UCSD-AML1 (cell line): ENCODE measurements around the gene SORCS2.
A peak's percentile ranks its signal among the peaks of the same experiment; 100 is the strongest.

Experiments
- DNase-seq: peaks from one replicate; lab custom pipeline; 2025; ENCODE audit not compliant: unreplicated experiment; lab: John Stamatoyannopoulos, UW

SORCS2 gene

GRCh38 chr4:7777871-7778509 is 585.7 kb downstream of the SORCS2 start:
- DNase-seq, result no peak

DNA sequence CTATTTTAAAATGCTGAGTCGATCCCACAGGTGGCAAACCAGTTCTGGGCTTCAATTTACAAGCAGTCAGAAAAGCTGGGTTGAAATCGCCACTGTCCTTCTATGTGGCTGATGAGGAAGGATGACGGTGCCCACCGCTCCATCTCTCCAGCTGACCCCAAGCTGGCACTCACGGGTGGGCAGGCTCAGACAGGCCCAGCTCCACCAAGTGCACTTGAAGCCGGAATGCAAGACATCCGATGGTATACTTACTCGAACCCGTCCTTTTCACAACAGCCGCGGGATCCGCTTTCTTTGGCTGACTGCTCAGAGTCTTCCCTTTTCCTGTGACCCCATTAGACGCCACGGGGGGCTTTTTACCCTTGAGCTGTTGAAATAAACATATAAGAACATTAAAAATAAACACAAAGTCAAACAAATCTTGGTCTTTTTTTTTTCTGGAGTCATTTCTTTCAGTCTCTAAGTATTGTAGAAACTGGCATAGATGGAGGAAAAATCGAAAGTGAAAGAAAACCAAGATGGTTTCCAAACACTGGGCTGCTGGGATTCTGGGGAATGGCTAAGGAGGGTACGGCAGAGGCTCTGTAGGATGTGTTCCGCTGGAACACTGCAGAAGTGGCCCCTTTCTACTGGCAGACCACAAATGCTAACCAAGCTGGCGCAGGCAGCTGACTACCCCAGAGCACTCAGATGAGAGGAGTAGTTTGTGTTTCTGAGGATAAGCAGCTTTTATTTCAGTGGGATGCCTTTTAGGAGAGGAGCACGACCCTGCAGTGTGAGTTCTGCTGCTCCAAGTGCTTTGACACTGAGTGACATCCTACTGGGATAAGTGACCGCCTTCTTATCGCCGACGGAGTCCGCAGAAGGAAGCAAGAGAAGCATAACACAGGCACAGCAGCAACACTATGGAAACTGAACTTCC is 586.4 kb downstream of the SORCS2 start:
- no peak for DNase-seq

DNA sequence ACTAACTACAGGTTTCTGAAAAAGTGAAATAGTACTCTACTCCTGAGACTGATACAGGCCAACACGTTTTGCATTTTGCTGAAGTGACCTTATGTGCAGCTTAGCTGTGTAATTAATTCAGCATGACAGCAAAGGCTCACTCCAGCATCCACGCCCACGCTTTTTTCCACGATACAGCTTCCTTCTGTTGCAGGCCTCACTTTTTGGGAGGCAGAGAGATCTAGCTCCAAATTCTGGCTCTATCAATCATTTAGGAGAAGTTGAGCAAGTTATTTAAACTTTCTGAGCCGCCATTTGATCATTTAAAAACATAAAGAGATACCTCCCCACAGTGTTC is 587.1 kb downstream of the SORCS2 start:
- no peak for DNase-seq

GRCh38 chr4:7780751-7781348 is 588.5 kb downstream of the SORCS2 start:
- DNase-seq, result no peak

GRCh38 chr4:7781366-7781765 is 589.0 kb downstream of the SORCS2 start:
- DNase-seq, result peak; percentile 84

DNA sequence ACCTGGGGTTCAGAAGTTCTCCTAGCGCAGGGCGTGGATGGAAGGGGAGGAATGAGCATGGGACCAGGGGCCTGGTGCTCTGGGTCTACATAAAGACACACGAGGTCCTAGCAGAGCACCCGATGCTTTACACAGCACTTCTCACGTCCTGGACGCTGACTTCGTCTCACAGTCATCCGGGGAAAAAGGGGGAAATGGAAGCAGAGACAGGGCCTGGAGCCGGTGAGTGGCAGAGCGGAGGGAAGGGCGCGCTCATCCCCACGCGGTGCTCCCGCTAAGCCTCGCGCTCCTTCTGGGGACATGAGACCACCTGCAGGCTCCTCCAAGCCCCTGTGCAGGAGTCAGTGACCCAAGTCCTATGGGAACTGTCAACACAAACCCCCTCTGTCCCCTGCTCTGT is 589.7 kb downstream of the SORCS2 start:
- DNase-seq, result no peak

- DNase-seq, result no peak
Observed at GRCh38 chr4:7782783-7783182, 590.4 kb downstream of the SORCS2 start.

DNA sequence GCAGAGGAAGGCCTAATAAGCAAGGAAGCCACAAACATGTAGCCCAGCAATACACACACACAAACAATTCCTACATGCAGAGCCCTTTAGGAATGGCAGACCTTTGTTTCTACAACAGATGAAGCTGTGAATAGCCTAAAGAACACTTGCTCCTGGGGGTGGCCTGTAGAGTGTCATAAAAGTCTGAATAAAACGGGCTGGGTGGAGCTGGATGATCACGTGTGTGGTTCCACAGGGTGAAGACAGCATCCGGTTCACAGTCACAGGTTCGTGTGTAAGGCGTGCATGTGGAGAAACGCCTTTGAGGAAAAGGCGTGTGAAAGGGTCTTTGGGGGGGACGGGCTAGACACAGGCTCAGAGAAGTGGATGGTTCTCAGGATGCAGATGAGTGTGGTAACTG is 591.2 kb downstream of the SORCS2 start:
- DNase-seq, result no peak

- DNase-seq, result no peak
Observed at GRCh38 chr4:7784131-7784870, 592.0 kb downstream of the SORCS2 start.

DNA sequence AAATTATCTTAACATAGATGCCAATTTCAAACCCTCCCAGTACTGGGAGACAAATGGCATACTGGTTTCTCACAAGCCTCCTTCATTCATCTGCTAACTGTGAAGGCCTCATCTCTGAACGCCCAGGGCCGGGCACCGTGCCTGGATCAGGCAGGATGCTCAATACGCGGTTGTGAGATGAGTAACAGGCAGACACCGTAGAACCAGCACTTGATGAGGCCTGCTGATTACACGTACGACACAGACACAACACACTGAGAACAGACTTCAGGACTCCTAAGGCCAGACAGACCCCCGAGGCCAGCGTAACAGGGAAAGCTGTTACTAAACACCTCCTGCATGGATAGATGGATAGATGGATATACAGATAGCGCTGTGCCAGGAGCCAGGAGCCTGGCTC is 592.7 kb downstream of the SORCS2 start:
- no peak for DNase-seq

- DNase-seq, result no peak
Observed at GRCh38 chr4:7786040-7786439, 593.7 kb downstream of the SORCS2 start.

GRCh38 chr4:7786517-7786916 is 594.2 kb downstream of the SORCS2 start:
- no peak for DNase-seq

DNA sequence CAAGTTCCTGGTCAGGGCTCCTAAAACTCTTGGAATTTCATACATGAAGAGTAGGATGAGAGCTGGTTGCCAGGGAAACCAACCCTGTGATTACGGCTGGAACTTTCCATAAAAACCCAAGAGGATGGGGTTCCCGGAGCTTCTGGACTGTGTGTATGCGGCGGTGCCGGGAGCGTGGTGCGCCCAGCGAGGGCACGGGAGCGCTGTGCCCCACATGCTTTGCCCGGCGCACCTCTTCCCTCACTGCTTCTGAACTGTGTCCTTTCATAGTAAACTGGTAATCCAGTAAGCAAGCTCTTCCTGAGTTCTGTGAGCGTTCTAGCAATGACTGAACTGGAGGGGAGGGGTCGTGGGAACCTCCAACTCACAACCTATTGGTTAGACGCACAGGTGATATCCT is 594.7 kb downstream of the SORCS2 start:
- no peak for DNase-seq

- DNase-seq, result no peak
Observed at GRCh38 chr4:7787681-7788141, 595.4 kb downstream of the SORCS2 start.

DNA sequence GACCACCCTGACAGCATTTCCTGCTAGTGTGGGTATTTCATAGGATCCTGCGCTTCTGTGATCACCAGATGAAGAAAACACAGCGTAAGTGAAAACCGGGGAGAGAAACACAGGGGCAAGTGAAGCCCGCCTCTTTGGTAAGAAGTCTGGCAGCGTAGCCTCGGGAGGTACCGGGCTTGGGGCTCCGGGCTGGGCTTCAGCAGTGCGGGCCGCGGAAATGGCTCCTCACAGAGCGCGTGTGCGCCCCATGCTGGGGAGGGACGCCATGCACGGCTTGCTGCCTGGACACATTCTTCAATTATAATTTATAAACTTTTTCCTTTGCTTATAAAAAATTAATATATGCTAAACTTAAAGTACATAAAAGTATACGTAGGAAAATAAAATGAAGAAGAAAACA is 595.9 kb downstream of the SORCS2 start:
- no peak for DNase-seq

GRCh38 chr4:7788694-7789425 is 596.5 kb downstream of the SORCS2 start:
- no peak for DNase-seq

DNA sequence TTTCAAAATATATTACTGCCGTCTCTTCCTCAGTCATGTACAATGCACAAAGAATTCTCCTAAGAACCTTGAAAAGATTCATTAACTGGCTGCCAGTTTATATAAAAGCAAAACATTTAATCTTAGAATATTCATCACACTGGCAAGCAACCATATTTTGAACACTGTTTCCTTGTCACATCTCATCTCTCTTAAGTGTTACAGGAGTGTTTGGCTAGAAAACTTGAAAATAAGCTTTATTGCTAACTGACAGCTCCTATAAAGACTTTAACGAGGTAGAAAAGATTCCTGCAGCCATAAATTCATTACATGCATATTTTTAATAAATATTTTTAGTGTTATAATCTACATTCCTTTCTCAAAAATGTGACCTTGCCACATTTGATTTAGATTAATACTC is 597.7 kb downstream of the SORCS2 start:
- DNase-seq, result no peak

DNA sequence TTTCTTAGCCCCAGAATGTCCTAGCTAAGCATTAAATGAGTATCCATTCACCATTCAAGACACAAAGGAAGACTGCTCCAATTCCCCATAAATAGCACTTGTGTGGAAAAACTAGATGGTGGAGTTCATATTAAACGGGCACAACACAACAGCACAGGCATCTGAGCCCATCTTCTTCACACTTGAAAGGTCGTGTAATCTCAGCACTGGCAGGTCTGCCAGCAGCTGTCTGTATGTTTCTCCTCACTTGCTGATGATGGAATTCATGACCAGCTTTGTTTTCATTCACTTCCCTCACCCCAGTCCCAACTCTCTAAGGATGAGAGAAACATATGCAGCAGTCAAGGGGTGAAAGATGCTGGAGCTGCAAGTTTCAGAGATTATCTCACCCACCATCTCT is 598.7 kb downstream of the SORCS2 start:
- DNase-seq, result no peak
